ENCODE results near the gene FAM13C. TPM values are rescaled to one million over a fixed set of nuclear protein-coding genes. Genes with fewer than 3 reads are reported as not detected.

The FAM13C gene
- total RNA-seq, 1 donor from 2014 or later, result 5.9 TPM

DNA sequence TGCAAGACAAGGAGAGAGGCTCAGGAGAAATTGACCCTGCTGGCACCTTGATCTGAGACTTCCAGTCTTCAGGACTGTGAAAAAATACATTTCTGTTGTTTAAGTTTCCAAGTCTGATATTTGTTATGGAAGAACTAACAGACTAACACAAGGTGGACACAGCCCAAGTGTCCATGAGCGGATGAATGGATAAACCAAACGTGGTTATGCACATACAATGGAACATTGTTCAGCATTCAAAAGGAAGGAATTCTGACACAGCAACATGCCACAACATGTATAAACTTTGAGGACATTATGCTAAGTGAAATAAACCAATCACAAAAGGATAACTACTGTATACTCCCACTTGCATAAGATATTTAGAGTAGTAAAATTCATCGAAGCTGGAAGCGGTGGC, 76.5 kb downstream of the FAM13C start:
- Mint-ChIP-seq H3K36me3 (ENCODE audit: insufficient read depth) (no peaks in the 10 kb centered on the region), H3K9me3 (ENCODE audit: low read depth) (no peaks in the 10 kb centered on the region), H3K27ac (no peak overlapping the region), H3K4me3 (ENCODE audit: low read depth) (no peak overlapping the region), H3K27me3 (no peaks in the 10 kb centered on the region), H3K4me1 (ENCODE audit: low read depth) (peaks cover 4% of the 10 kb centered on the region)
- TF ChIP-seq, protein P1, sequence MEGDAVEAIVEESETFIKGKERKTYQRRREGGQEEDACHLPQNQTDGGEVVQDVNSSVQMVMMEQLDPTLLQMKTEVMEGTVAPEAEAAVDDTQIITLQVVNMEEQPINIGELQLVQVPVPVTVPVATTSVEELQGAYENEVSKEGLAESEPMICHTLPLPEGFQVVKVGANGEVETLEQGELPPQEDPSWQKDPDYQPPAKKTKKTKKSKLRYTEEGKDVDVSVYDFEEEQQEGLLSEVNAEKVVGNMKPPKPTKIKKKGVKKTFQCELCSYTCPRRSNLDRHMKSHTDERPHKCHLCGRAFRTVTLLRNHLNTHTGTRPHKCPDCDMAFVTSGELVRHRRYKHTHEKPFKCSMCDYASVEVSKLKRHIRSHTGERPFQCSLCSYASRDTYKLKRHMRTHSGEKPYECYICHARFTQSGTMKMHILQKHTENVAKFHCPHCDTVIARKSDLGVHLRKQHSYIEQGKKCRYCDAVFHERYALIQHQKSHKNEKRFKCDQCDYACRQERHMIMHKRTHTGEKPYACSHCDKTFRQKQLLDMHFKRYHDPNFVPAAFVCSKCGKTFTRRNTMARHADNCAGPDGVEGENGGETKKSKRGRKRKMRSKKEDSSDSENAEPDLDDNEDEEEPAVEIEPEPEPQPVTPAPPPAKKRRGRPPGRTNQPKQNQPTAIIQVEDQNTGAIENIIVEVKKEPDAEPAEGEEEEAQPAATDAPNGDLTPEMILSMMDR (IDR thresholded peaks at IDR 0.05; ENCODE audit: unreplicated experiment), result no peak
- DNase-seq (ENCODE audit: low spot score, unreplicated experiment), result no peak

DNA sequence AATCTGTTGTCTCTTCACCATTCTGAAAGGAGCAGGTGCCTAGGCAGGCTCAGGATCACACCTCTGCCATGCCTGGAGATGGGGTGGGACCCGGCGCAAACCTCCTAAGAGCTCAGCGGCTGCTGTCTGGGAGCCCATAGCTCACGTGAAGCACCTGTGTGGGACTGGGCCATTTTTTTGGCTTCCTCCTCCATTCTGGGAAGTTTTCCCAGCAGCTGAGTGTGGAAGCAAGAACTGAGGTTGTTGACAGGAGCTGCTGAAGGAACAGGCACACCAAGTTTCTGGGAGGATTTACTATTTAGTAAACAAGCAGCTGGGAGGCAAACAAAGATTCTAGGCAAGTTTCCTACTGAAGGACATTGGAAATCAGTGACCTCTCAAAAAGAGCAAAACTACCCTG, 77.3 kb downstream of the FAM13C start:
- no peaks in the 10 kb centered on the region for H3K36me3 Mint-ChIP-seq (ENCODE audit: insufficient read depth)
- H3K27me3 Mint-ChIP-seq, result no peaks in the 10 kb centered on the region
- TF ChIP-seq, protein P1 (IDR thresholded peaks at IDR 0.05; ENCODE audit: unreplicated experiment), result no peak
- no peak overlapping the region for H3K4me3 Mint-ChIP-seq (ENCODE audit: low read depth)
- peaks cover 4% of the 10 kb centered on the region for H3K4me1 Mint-ChIP-seq (ENCODE audit: low read depth)
- no peaks in the 10 kb centered on the region for H3K9me3 Mint-ChIP-seq (ENCODE audit: low read depth)
- no peak overlapping the region for H3K27ac Mint-ChIP-seq
- no peak for DNase-seq (ENCODE audit: low spot score, unreplicated experiment)

DNA sequence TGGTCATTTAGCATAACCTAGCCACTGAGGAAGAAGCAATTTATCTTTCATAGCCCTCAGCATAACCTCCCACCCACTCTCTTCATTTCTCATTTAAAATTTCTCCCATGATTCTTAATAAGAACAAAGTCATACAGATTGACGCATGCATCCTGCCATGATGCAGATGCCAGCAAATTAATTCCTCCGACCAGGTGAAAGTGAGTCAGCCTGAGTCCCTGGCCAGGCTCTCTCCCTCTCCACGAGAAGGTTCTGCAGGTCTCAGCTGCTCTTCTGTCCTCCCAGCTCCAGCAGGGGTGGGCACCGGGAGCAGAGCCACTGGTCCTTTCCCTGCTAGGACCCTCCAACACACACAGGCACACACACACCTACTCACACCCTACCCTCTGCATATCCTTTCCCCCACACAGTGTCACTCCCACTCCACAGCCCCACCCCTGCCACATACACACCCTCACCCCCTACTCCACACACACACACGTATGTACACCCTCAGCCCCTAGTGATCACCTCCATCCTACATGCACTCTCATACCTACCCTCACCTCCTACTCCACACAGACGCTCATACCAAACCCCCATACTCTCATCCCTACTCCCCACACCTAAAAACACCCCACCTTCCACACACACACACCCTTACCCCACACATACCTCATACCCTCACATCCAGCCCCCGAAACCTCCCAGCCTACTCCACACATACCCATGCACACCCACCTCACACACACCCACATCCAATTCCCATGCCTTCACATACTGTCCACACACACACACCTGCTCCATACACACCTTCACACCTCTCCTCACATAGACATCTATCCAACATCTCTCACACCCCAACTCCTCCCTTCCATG, 78.0 kb downstream of the FAM13C start:
- DNase-seq (ENCODE audit: low spot score, unreplicated experiment), result no peak
- Mint-ChIP-seq H3K4me1 (ENCODE audit: low read depth) (peaks cover 4% of the 10 kb centered on the region), H3K4me3 (ENCODE audit: low read depth) (no peak overlapping the region), H3K27me3 (no peaks in the 10 kb centered on the region), H3K36me3 (ENCODE audit: insufficient read depth) (no peaks in the 10 kb centered on the region), H3K9me3 (ENCODE audit: low read depth) (no peaks in the 10 kb centered on the region), H3K27ac (no peak overlapping the region)
- TF ChIP-seq, protein P1 (IDR thresholded peaks at IDR 0.05; ENCODE audit: unreplicated experiment), result no peak

DNA sequence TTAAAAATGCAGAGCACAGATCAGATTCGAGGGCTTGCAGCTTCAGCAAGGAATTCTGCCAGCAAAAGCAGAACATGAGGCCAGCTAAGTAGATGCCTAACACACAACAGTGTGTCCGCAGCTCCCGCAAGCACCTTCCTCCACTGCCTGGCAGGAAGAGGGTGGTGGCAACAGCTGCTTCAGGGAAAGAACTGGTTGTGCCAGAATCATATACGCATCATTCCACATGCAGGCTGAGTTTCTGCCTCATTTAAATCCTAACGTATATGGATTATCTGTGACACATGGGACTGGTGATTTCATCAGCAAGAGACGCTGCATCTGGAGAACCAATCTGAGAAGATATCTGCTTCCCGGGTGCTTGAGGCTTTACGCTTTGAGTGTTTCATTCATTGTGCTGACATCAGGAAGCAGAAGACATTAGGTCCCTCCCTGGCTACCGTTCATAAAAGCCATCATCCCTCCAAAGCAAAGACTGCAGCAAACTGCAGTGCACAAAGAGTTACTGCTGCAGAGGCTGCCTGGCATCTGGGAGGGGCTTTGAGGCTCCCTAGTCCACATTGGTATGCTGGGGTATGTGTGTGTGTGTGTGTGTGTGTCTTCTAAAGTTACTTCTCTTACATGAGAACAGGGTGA, 78.8 kb downstream of the FAM13C start:
- Mint-ChIP-seq H3K27ac (no peak overlapping the region), H3K4me1 (ENCODE audit: low read depth) (peaks cover 4% of the 10 kb centered on the region), H3K27me3 (no peaks in the 10 kb centered on the region), H3K9me3 (ENCODE audit: low read depth) (no peaks in the 10 kb centered on the region), H3K4me3 (ENCODE audit: low read depth) (no peak overlapping the region), H3K36me3 (ENCODE audit: insufficient read depth) (no peaks in the 10 kb centered on the region)
- DNase-seq (ENCODE audit: low spot score, unreplicated experiment), result no peak
- TF ChIP-seq, protein P1 (IDR thresholded peaks at IDR 0.05; ENCODE audit: unreplicated experiment), result no peak

DNA sequence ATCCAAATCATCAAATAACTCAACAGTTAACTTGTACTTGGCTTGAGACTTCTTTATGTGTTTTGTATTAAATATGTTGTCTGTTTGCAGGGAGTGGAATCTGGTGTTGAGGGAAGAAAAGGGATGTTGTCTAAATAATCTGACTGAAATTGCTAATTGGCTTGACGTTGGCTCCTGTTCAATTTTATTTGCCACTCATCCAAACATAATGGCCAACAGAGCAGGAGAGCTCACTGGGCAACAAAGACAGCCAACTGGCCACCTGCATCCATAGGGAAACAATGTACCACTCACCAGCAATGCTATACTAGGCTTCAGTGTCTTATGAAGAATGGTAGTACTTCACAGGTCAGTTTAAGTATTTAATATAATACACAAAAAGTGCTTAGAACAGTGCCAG, 80.5 kb downstream of the FAM13C start:
- H3K9me3 Mint-ChIP-seq (ENCODE audit: low read depth), result no peaks in the 10 kb centered on the region
- TF ChIP-seq, protein P1 (IDR thresholded peaks at IDR 0.05; ENCODE audit: unreplicated experiment), result no peak
- H3K36me3 Mint-ChIP-seq (ENCODE audit: insufficient read depth), result no peaks in the 10 kb centered on the region
- DNase-seq (ENCODE audit: low spot score, unreplicated experiment), result no peak
- peaks cover 4% of the 10 kb centered on the region for H3K4me1 Mint-ChIP-seq (ENCODE audit: low read depth)
- H3K27ac Mint-ChIP-seq, result no peak overlapping the region
- no peaks in the 10 kb centered on the region for H3K27me3 Mint-ChIP-seq
- no peak overlapping the region for H3K4me3 Mint-ChIP-seq (ENCODE audit: low read depth)
